Liver (tissue), 3 donors: Measurements from ENCODE around the gene NARS2.

Source experiments
- ATF3 ChIP-seq: IDR thresholded peaks from 2 replicates; pipeline ENCODE4 v1.6.1; 2016; ENCODE audit warnings: antibody characterized with exemption
- CTCF ChIP-seq: fragments of 150-350 bp; IDR thresholded peaks from 2 replicates; pipeline ENCODE4 v1.5.1; 2017; ENCODE audit warnings: improper control_type of control experiment, low read depth, low read length; ENCODE audit not compliant: missing input control
- EGR1 ChIP-seq, 2 donors: IDR thresholded peaks; 2 replicates each; pipeline ENCODE4 v1.6.1; 2016 to 2018; ENCODE audit warnings: antibody characterized with exemption in 2 of 2, low read depth in 2 of 2
- GABPA ChIP-seq, 2 donors: IDR thresholded peaks in 1 of 2; conservative IDR thresholded peaks in 1 of 2; 2 replicates each; pipeline ENCODE4 v1.6.1; 2016; ENCODE audit warnings: antibody characterized with exemption in 2 of 2, mild to moderate bottlenecking in 1 of 2, moderate library complexity in 1 of 2
- JUND ChIP-seq, 2 donors: IDR thresholded peaks; 2 replicates each; pipeline ENCODE4 v1.6.1; 2016; ENCODE audit warnings: antibody characterized with exemption in 2 of 2
- MAX ChIP-seq: IDR thresholded peaks from 2 replicates; pipeline ENCODE4 v1.6.1; 2016; ENCODE audit warnings: antibody characterized with exemption
- NR2F2 ChIP-seq: IDR thresholded peaks from 2 replicates; pipeline ENCODE4 v1.6.1; 2016; ENCODE audit warnings: antibody characterized with exemption
- RAD21 ChIP-seq, 2 donors: IDR thresholded peaks; 2 replicates each; pipeline ENCODE4 v1.6.1; 2016; ENCODE audit warnings: antibody characterized with exemption in 2 of 2, mild to moderate bottlenecking in 2 of 2
- REST ChIP-seq: IDR thresholded peaks from 2 replicates; pipeline ENCODE4 v1.6.1; 2016; ENCODE audit warnings: antibody characterized with exemption, mild to moderate bottlenecking
- RXRA ChIP-seq, 2 donors: IDR thresholded peaks; 2 replicates each; pipeline ENCODE4 v1.6.1; 2017 to 2018; ENCODE audit warnings: antibody characterized with exemption in 2 of 2, mild to moderate bottlenecking in 1 of 2
- SP1 ChIP-seq: IDR thresholded peaks from 2 replicates; pipeline ENCODE4 v1.6.1; 2018; ENCODE audit warnings: antibody characterized with exemption, mild to moderate bottlenecking
- TAF1 ChIP-seq: conservative IDR thresholded peaks from 2 replicates; pipeline ENCODE4 v1.6.1; 2016; ENCODE audit warnings: antibody characterized with exemption, mild to moderate bottlenecking
- YY1 ChIP-seq: IDR thresholded peaks from 2 replicates; pipeline ENCODE4 v1.6.1; 2016; ENCODE audit warnings: antibody characterized with exemption, mild to moderate bottlenecking
- ZBTB33 ChIP-seq: IDR thresholded peaks from 2 replicates; pipeline ENCODE4 v1.6.1; 2016; ENCODE audit warnings: antibody characterized with exemption
- donor health status: healthy.
- donor health status: healthy.

GRCh38 chr11:78539506-78539905 is 35.2 kb downstream of the NARS2 start:
- TF ChIP-seq MAX (no peak), CTCF (no peak), ATF3 (no peak), JUND (IDR thresholded peaks at IDR 0.05) (no peak), YY1 (no peak), TAF1 (no peak), GABPA (IDR thresholded peaks at IDR 0.05 in 1 of 2, conservative IDR thresholded peaks at IDR 0.05 in 1 of 2) (no peak), REST (no peak), RAD21 (IDR thresholded peaks at IDR 0.05) (no peak), NR2F2 (no peak), ZBTB33 (no peak), SP1 (no peak), RXRA (IDR thresholded peaks at IDR 0.05) (no peak), EGR1 (IDR thresholded peaks at IDR 0.05; ENCODE audit: low read depth in 2 of 2) (no peak)
